Measurements from ENCODE around the gene ZBTB21.

Gene ZBTB21

DNA sequence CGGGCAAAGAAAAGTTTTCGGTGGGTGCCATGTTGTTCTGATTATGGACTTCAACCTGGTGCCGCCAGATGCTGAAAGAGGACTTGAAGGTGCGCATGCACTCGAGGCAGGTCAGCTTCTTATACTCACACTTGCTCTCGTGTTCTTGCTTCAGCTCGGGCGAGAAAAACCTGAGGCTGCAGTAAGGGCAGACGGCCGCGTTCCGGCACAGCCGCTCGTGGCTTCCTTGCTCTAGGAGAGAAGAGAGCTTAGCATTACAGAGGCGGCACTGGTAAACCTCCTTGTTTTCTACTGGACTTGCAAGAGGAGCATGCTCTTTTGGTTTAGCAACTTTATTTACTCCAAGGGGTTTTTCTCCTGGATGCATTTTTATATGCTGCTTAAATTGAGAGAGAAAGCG lies 18.5 kb downstream of the ZBTB21 start:
- DNase-seq (ENCODE audit: low read depth) = no peak

GRCh38 chr21:41989698-41990097 lies 20.5 kb downstream of the ZBTB21 start:
- DNase-seq (ENCODE audit: low read depth) = no peak

DNA sequence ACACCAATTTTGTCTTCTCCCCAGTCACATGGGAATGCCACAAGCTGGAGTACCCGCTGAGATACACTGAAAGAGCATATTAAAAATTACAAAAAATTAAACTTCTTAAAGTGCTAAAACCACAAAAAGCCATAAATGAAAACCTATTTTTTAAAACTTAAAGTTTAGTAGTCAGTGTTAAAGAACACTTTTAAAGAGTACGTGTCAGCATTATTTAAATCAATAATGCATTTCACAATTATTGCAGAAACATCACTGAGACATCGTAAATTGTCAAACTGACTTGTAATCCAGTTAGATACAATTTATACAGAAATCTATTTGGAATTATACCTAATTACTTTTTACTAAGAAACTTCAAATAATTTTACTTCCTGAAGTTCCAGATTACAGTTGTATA lies 22.9 kb downstream of the ZBTB21 start:
- no peak for DNase-seq (ENCODE audit: low read depth)

DNA sequence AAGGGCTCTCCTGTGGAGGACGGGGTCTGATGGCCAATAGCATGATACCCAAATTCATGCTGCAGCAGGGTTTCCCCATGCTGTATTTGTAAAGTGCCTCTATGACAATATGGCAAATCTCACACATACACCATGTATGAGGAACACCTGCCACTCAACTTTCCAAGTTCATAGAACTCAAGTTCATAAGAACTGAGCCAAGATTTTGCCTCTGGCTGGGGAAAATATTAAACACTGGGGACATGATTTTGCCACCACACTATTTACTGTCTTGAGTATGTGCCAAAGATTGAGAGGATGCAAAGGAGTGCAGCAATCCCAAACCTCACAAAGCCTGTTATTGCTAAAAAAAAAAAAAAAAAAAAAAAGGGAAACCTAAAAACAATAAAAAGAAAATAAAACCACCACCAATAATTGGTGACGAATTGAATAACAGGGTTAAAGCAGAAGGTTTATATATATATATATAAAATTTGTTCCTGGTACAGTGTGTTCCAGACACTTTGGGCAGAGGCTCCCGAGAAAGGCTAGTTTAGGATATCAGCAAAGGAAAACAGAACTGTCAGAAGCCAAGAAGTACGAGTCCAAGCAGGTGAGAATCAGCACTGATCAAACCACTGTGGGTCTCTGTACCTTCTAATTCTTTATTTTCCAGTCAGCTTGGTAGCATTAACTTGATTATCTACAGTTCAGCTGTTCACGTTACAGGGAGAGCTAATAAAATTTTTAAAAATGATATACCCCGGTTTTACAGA lies 24.3 kb downstream of the ZBTB21 start:
- DNase-seq (ENCODE audit: low read depth) = no peak

DNA sequence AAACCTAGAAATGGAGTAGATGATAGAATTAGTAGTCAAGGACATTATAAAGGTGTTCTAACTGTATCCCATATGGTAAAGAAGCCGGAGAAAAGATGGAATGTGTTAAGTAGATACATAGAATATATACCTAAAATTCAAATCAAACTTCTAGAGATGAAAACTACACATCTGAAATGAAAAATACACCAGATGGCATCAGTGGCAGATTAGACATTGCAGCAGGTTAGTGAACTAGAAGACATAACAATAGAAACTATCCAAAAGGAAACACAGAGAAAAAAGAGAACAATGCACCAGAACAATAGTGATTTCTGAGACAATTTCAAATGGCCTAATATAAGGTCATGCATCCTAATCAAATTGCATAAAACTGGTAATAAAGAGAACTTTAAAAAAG lies 26.9 kb downstream of the ZBTB21 start:
- no peak for DNase-seq (ENCODE audit: low read depth)

GRCh38 chr21:41980561-41980960 lies 29.6 kb downstream of the ZBTB21 start:
- DNase-seq (ENCODE audit: low read depth) = no peak

DNA sequence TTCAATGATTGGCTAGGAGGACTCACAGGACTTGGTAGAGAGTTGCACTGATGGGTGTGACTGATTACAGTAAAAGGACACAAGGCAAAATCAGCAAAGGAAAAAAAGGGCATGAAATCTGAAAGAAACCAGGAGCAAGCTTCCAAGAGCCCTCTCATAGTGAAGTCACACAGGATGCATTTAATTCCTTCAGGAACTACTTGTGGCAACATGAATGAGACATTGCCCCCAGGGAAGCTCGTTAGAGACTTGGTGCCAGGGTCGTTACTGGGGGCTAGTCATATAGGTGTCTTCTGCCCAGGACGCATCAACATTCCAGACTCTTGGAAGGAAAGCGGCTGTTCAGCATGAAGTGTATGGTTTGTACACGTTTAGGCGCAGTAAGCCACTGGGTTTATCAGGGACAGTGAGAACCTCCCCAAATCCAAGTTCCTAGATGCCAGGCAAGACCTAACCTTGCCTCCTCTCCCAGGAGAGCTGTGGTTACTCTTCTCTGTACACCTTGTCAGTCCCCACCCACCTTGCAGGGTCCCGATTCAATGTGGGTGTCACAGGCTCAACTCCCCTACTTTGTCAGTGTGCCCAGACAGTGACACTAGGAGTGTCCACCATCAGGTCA lies 30.3 kb downstream of the ZBTB21 start:
- no peak for DNase-seq (ENCODE audit: low read depth)

DNA sequence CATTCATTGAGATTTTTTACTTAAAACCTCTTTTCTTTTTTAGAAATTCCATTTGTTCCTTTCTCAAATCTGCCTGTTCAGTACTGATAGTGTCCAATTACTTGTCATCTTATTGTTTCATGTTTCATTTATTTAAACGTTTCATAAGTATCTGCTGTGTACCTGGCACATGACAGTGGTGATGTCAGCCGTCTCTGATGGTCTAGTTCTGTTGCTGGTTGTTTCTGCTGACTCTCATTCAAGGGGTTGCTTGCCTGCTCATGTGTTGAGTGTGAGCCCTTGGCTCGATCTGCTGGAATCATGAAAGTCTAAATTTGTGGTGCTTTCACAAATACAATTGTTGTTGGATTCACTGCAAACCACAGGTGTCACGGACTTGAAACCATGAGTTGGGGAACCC lies 30.8 kb downstream of the ZBTB21 start:
- no peak for DNase-seq (ENCODE audit: low read depth)

- no peak for DNase-seq (ENCODE audit: low read depth)
These were observed 32.9 kb downstream of the ZBTB21 start for GRCh38 chr21:41977034-41977950.

DNA sequence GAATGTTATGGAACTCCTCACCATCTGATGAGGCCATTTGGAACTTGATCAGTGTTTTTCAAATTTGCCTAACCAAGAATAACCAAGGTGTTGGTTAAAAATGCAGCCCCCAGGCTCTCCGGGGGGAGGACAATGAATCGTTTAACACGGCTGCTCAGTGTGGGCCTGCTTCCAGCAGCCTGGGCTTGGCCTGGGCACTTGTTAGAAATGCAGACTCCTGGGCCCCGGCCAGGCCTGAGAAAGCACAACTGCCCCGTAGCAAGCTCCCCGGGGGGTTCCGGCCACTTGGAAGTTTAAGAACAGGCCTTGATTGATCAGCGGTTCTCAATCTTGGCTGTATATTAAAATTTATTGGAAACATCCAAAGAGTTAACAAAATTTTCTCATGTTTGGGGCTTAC lies 33.5 kb downstream of the ZBTB21 start:
- no peak for DNase-seq (ENCODE audit: low read depth)

DNA sequence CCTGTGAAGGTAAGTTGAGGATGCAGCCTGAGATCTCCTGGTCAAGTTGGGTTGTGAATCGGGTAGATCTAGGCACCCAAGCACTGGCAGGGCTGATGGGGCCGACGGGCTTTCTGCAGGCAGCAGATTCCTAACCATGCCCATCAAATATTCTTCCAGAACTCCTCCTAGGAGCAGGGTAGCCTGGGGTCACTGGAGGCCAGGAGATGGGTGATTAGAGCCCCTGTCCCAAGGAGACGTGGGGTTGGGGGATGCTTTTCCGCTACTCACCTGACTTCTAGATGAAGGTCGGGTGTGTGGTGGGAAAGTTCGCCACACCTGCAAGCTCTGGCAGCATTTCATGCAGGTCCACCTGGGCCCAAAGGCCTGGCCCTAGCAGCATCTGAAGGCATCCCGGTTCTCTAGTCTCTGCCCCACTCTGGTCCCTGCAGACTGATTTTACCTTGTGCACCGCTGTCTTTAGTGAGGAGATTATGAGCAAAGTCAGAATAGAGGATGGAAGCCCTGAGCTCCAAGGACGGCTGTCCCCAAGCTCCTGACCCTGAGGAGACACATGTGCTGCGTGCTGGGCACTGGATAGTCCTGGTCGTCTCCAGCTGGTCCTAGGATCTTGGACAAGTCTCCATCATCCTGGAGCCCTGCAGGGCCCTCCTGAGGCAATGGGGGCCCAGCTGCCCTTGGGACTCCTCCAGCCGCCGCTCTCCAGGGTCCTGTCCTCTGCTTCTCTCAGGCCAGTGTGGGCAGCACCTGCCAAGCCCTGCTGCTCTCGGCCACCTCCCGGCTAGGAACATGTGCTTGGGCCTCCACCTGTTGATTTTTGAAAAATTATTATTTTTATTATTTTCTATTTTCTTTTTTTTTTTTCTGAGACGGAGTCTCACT lies 34.5 kb downstream of the ZBTB21 start:
- DNase-seq (ENCODE audit: low read depth) = no peak

- DNase-seq (ENCODE audit: low read depth) = no peak
These were observed 35.5 kb downstream of the ZBTB21 start for GRCh38 chr21:41974752-41975053.

DNA sequence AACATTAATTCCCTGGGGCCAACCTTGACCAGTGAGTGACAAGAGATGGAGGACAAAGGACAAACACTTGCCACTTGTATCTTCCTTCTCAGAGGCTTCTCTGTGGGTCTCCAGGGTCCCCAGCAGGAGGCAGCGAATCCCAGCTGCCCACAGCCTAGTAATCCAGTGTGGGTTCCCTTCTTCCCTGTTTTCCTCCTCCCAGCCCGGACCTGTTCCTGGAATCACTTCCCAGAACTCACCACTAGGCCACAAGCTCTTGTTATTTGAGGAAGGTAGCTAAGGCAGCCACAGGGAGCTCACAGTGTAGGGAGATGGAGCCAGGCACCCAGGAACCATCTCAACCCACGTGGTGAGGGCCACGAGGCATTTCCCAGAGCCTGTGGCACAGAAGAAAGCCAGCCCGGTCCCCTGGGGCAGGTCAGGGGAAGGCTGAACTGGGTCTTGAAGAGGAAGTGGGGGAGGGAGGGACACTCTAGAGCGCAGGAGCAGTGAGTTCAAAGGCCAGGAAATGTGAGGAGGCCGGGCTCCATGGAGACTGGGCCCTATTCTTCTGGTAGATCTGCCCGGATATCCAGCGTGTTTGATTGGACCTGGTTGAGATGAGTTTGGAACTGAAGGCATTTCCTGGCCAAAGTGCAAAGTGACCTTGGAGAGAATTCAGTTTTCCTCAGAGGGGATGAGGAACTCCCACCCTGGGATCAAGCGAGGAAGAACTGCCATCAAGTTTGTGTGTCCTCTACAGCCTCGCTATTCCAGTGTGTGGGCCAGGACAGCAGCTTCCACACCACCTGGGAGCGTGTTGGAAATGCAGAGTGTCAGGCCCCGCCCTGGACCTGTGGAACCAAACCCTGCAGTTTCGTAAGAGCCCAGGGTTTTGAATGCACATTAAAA lies 36.1 kb downstream of the ZBTB21 start:
- DNase-seq (ENCODE audit: low read depth) = no peak

GRCh38 chr21:41973427-41973831 lies 36.7 kb downstream of the ZBTB21 start:
- DNase-seq (ENCODE audit: low read depth) = no peak

DNA sequence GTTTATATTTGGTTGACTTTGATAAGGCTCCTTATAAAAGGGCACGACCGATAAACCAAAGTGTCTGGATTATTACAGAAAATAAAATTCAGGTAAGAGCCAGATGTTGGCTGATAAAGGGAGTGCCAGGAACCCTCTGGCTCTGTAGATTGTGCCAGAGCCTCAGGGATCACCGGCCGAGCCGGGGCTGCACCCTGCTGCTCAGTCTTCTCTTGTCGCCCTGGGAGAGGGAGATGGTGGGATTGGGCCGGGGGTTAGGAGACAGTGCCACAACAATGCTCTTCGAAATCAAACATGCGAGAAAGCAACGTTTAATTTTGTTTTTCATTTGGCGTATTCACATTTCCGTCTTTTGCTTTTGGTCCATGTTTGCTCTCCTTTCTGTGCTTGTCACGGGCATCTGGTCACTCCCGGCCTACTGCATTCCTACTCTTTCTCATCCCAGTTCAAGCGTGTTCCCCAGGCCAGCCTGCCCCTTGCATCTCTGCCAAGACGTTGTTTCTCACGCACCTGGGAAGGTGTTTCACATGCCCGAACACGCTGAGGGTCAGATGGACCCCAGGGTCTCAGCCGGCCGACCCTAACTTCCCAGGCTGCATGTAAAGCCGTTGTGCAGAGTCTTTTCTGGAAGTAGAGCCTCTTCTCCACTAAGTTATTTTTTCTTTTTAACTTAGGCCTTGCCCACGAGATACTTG lies 37.5 kb downstream of the ZBTB21 start:
- DNase-seq (ENCODE audit: low read depth) = no peak

DNA sequence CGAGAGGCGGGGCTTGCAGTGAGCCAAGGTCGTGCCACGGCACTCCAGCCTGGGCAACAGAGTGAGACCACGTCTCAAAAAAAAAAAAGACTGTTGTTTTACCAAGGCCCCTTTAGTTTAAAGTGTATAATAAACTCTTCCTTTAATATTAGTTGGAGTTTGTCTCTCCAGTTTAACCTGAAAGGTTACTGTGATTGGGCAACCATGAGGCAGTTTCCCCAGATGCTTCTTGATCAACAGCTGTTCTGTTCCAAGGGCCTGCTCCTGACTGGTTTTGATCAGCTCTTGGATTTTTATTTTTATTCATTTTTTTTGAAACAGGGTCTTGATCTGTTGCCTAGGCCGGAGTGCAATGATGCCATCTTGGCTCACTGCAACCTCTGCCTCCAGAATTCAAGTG lies 38.3 kb downstream of the ZBTB21 start:
- no peak for DNase-seq (ENCODE audit: low read depth)

DNA sequence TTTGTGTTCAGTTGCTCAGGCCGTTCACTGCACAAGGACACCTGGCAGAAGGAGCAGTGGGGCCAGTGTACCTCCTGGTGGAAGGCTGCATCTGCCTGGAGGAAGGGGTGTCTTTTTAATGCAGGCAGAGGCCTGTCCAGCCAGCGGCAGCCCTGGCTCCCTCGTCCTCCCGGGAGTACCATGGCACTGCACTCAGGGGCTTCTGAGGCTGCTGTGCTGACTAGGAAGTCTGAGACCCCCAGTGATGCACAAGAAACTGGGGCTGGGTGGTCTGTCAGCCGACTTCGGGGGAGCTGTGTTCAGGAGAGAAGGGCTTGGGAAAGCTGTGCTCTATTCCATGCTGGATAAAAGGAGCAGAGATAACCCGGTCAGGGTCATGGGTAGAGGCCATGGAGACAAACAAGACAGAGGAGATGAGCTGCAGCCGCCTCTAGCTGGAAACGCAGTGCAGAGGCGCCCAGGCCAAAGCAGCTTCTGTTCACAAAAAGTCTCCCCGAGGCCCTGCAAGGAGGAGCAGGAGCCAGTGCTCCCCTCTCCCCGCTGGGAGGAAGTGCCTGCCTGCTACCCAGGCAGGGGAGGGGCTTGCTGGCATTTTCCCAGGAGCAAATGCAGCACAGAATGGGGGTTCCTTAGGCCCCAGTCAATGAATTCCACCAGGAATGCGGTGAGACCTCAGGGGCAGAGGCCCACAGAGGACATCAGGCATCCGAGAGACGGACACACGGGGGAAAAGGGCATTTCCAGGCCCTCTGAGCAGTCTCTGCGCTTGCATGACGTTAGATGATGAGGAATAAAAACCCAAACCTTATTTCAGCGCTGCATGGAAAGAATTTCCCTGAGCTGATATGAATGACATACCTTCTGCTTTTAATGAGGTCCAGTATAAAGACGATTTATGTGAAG lies 39.2 kb downstream of the ZBTB21 start:
- DNase-seq (ENCODE audit: low read depth) = no peak

DNA sequence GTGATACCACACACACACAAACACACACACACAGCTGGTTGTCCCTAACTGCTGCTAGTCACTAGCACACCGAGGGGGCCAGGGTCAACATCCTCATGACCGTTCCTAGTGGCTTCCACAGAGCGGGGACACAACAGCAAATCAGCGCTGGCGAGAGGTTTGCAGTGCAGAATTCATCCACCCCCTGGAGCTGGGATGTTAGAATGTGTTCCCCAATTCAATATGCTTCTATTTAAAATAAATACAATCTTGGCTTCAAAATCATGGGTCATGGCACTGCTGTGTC lies 40.1 kb downstream of the ZBTB21 start:
- DNase-seq (ENCODE audit: low read depth) = no peak

GRCh38 chr21:41967708-41968107 lies 42.5 kb downstream of the ZBTB21 start:
- no peak for DNase-seq (ENCODE audit: low read depth)
